Thyroid gland (tissue), 4 donors: ENCODE data around the gene LMTK3.

Experiments used
- CTCF ChIP-seq, 6 experiments: fragments of 200-600 bp in 3 of 6; fragments of 450-650 bp in 3 of 6; sonication (generic) in 3 of 6; IDR thresholded peaks; one replicate each; pipeline ENCODE4 v1.5.1; 2016 to 2019; ENCODE audit warnings: antibody characterized with exemption in 6 of 6, mild to moderate bottlenecking in 2 of 6, inconsistent platforms in 1 of 6, moderate library complexity in 1 of 6
- POLR2A ChIP-seq, 2 donors: fragments of 450-650 bp; IDR thresholded peaks; one replicate each; pipeline ENCODE4 v1.6.1; 2017; ENCODE audit warnings: antibody characterized with exemption in 2 of 2, mild to moderate bottlenecking in 2 of 2, moderate library complexity in 1 of 2

DNA sequence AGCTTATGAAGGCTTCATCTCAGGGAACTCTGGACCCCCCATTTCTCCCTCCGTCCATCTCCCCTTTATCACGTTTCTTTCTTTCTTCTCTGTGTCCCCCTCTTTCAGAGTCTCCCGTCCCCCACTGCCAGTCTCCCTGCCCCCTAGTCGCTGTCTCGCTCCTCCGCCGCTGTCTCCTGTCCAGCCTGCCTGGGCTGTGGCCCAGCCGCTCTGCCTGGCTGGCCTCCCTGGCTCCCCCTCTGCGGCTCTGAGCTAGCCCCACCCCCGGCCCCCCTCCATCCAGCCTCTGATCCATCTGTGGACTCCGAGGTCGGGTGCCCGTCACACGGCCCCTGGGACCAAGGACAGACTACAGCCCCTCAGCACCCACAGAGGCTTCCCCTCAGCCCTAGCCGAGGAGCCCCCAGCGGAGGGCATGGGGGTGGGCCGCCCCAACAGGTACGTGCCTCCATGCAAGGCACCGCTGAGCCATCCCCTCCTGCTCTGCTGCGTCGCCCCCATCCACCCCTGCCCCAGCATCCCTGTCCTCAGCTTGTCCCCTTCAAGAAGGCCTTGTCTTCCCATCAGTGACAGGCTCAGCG, 57.4 kb downstream of the LMTK3 start:
- no peak for TF ChIP-seq CTCF (IDR thresholded peaks at IDR 0.05)
- no peak for TF ChIP-seq POLR2A (IDR thresholded peaks at IDR 0.05)
